ENCODE measurements around the gene SLC12A7. TPM values are rescaled to one million over a fixed set of nuclear protein-coding genes. Genes with fewer than 3 reads are reported as not detected.

SLC12A7 gene
- total and polyA plus RNA-seq, 12 donors = 1.3 to 52.6 (median 24.4) TPM

DNA sequence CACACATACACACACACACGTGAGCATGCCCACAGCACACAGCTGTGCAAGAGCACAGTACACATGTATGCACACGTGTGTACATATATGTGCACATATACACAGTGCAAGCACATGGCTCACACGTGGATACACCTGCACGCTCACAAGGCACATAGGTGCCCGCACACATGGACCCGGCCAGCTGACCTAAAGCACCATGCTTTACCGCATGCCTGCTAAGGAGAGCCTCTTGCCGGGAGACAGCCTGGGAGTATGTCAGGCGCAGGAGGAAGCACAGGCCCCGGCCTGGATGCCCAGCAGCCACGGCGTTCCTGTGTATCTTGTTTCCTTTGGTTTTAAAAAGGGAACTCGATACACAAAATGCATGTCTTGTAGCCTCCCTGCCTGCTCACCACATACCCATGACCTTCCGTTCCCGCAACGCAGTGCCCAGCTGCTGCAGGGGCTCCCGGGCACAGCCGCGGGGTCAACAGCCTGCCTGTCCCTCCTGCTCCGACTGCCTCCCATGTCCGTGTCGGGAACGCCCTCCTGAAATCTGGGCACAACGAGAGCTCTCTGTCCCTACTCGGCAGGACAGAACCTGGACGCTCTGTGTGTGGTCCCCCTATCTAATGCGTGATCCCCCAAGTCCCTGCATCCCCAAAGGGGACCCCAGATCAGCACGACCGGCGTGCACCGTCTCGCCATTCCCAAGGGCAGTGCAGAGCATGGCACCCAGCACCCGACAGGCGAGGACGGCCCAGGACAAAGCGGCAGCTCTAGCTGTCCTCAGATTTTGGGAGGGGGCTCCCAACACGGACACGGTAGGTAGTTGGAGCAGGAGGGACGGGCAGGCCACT lies 3.6 kb downstream of the SLC12A7 start:
- H3K4me3 ChIP-seq = no peak overlapping the region
- no peak for TF ChIP-seq POLR2A (IDR thresholded peaks at IDR 0.05)
- TF ChIP-seq, protein P1, sequence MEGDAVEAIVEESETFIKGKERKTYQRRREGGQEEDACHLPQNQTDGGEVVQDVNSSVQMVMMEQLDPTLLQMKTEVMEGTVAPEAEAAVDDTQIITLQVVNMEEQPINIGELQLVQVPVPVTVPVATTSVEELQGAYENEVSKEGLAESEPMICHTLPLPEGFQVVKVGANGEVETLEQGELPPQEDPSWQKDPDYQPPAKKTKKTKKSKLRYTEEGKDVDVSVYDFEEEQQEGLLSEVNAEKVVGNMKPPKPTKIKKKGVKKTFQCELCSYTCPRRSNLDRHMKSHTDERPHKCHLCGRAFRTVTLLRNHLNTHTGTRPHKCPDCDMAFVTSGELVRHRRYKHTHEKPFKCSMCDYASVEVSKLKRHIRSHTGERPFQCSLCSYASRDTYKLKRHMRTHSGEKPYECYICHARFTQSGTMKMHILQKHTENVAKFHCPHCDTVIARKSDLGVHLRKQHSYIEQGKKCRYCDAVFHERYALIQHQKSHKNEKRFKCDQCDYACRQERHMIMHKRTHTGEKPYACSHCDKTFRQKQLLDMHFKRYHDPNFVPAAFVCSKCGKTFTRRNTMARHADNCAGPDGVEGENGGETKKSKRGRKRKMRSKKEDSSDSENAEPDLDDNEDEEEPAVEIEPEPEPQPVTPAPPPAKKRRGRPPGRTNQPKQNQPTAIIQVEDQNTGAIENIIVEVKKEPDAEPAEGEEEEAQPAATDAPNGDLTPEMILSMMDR (IDR thresholded peaks at IDR 0.05) = no peak
- H3K4me1 ChIP-seq (replicated peaks in 1 of 2) = peaks cover 23 to 47% of the 10 kb centered on the region in 2 donors
- H3K27ac ChIP-seq = peak overlapping the region in 4 of 5 donors; percentile 26 to 88 (median 75)
- peak in 2 of 7 donors; percentile 37 for DNase-seq
- H3K9me3 ChIP-seq (replicated peaks in 1 of 3) = no peaks in the 10 kb centered on the region
- no peaks in the 10 kb centered on the region for H3K27me3 ChIP-seq
- no peaks in the 10 kb centered on the region for H3K36me3 ChIP-seq (replicated peaks in 1 of 2)
- 77 to 81% (median 80%) methylated on average over 18 to 39 of the region's 39 CpGs for WGBS, 4 donors
- intact Hi-C loops (cut with DNase I) = no loop called here

DNA sequence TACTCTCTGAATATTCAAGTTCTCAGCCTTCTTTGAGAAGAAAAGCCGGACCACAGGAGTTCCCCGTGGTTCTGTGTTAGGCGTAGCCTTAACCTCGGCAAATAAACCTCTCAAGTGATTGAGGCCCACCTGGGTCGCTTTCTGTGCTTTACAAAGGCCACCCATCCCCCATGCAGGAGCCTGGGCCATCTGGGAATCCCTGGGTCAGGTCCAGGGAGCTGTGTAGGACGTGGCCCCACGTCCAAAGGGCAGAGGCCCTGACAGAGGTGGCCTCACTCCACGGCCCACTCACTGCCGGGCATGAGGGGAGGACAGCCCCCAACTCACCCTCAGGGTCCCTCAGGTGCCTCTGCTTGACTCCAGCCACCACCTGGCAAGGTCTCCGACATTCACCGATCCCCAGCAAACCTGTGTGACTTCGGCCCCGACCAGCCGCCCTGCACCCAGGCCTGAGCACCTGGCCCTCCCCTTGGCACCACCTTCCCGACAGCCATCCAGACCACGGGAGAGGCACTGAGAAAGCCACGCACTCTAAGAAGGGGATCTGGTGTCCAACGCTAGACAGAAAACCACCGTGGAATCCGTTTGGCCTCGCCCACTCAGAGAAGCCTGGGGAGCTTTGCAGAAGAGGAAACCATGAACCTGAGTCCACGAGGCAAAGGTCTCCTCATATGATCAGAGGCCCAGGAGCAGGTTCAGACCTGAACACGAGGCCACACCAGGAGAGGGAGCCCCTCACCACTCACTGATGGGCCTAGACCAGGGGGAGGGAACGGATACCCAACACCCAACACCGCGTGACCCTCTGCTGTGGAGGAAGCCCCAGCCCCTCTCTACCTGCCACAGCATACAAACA lies 4.5 kb downstream of the SLC12A7 start:
- peak overlapping the region in 2 of 5 donors; percentile 19 to 88 for H3K27ac ChIP-seq
- H3K4me3 ChIP-seq = no peak overlapping the region
- DNase-seq = no peak
- WGBS, 4 donors = 78 to 85% (median 80%) methylated on average over 18 to 26 of the region's 26 CpGs
- peaks cover 27 to 55% of the 10 kb centered on the region in 2 donors for H3K4me1 ChIP-seq (replicated peaks in 1 of 2)
- intact Hi-C loops (cut with DNase I) = no loop called here
- no peaks in the 10 kb centered on the region for H3K27me3 ChIP-seq
- no peaks in the 10 kb centered on the region for H3K36me3 ChIP-seq (replicated peaks in 1 of 2)
- TF ChIP-seq, protein P1 (IDR thresholded peaks at IDR 0.05) = no peak
- no peak for TF ChIP-seq POLR2A (IDR thresholded peaks at IDR 0.05)
- no peaks in the 10 kb centered on the region for H3K9me3 ChIP-seq (replicated peaks in 1 of 3)

DNA sequence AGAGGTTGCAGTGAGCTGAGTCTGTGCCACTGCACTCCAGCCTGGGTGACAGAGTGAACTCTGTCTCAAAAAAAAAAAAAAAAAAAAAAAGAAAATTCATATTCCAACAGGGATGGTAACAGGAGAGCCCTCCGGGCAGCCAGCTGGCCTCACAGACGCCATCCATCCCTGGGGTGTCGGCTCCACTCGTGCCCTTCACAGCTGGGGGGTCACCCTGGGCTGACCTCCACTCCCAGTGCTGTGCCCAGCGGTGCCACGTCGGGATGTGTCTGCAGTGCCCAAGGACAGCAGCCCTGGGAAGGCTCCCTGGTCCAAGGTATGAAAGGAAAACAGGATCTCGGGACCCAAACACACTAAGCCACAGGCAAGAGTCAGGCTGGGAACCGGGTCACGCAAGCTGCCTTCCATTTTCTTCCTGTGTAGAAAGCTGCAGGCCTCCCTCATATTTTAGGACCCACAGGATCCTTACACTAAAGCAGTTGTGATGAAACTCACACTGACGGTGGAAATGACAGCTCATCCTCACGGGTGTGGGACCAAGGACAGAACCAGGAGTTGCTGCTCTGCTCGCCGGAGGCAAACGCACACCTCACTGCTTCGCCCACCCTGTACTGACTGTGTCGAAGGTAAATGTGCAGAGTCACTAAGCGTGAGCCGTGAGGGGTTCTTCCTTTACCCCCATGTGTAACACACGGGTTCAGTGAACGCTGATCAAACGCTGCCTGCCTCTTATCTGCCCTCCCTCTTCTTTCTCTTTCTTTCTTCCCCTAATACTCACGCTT lies 5.3 kb downstream of the SLC12A7 start:
- intact Hi-C loops (cut with DNase I) = no loop called here
- 64 to 74% (median 68%) methylated on average over 17 to 23 of the region's 23 CpGs for WGBS, 4 donors
- Histone ChIP-seq H3K27ac (peak overlapping the region in 1 of 5 donors; percentile 19), H3K36me3 (replicated peaks in 1 of 2) (no peaks in the 10 kb centered on the region), H3K4me1 (replicated peaks in 1 of 2) (peaks cover 29 to 61% of the 10 kb centered on the region in 2 donors), H3K4me3 (no peak overlapping the region), H3K9me3 (replicated peaks in 1 of 3) (no peaks in the 10 kb centered on the region), H3K27me3 (no peaks in the 10 kb centered on the region)
- DNase-seq = peak in 1 of 7 donors; percentile 31
- TF ChIP-seq, protein P1 (IDR thresholded peaks at IDR 0.05) = no peak
- TF ChIP-seq POLR2A (IDR thresholded peaks at IDR 0.05) = no peak
